Parathyroid adenoma (tissue), 2 donors: ENCODE data around the gene GAS1.
A peak's percentile ranks its signal among the peaks of the same experiment; 100 is the strongest.

Experiments used
- H2AFZ ChIP-seq: fragments of 300-600 bp; sonication (generic); one replicate; pipeline ENCODE4 v1.7.0; 2017; ENCODE audit warnings: antibody characterized with exemption, mild to moderate bottlenecking
- H3K27ac ChIP-seq: fragments of 300-600 bp; sonication (generic); one replicate; pipeline ENCODE4 v1.7.0; 2017
- H3K27me3 ChIP-seq: fragments of 300-600 bp; sonication (generic); one replicate; pipeline ENCODE4 v1.7.0; 2017; ENCODE audit warnings: low read length; ENCODE audit not compliant: control insufficient read depth, insufficient read depth
- H3K36me3 ChIP-seq: fragments of 300-600 bp; sonication (generic); one replicate; pipeline ENCODE4 v1.7.0; 2017; ENCODE audit warnings: low read length; ENCODE audit not compliant: control insufficient read depth, insufficient read depth
- H3K4me1 ChIP-seq: fragments of 300-600 bp; sonication (generic); one replicate; pipeline ENCODE4 v1.7.0; 2017; ENCODE audit warnings: control low read depth
- H3K4me2 ChIP-seq: fragments of 300-600 bp; sonication (generic); one replicate; pipeline ENCODE4 v1.7.0; 2017; ENCODE audit warnings: low read length
- H3K4me3 ChIP-seq: fragments of 300-600 bp; sonication (generic); one replicate; pipeline ENCODE4 v1.7.0; 2017; ENCODE audit warnings: low read depth, low read length
- H3K79me2 ChIP-seq: fragments of 300-600 bp; sonication (generic); one replicate; pipeline ENCODE4 v1.7.0; 2017; ENCODE audit warnings: control low read depth
- H3K9ac ChIP-seq: fragments of 300-600 bp; sonication (generic); one replicate; pipeline ENCODE4 v1.7.0; 2017; ENCODE audit warnings: mild to moderate bottlenecking
- H3K9me3 ChIP-seq: fragments of 300-600 bp; sonication (generic); one replicate; pipeline ENCODE4 v1.7.0; 2017; ENCODE audit warnings: low read length; ENCODE audit not compliant: control insufficient read depth
- CTCF ChIP-seq: fragments of 300-600 bp; sonication (generic); IDR thresholded peaks from one replicate; pipeline ENCODE4 v1.7.0; 2017; ENCODE audit warnings: antibody characterized with exemption, mild to moderate bottlenecking
- donor health status: primary hyperparathyroidism.

Gene GAS1

GRCh38 chr9:86947146-86948073, at the start of gene GAS1:
GAS1 (minus strand) TSS chr9:86947506; CDS start chr9:86946779, 727 bp downstream.
- H3K27me3 ChIP-seq = no peaks in the 10 kb centered on the region
- no peaks in the 10 kb centered on the region for H3K9me3 ChIP-seq
- H3K9ac ChIP-seq = no peak within 1 kb of the TSS
- H3K4me2 ChIP-seq = peak within 1 kb of the TSS; percentile 96
- H3K79me2 ChIP-seq = no peaks in the 10 kb centered on the region
- TF ChIP-seq CTCF = no peak
- no peaks in the 10 kb centered on the region for H3K4me1 ChIP-seq
- H2AFZ ChIP-seq = peak within 1 kb of the TSS; percentile 82
- H3K4me3 ChIP-seq = peak within 1 kb of the TSS; percentile 66
- peak within 1 kb of the TSS; percentile 75 for H3K27ac ChIP-seq
- no peaks in the 10 kb centered on the region for H3K36me3 ChIP-seq

- no peak overlapping the region for H2AFZ ChIP-seq
- H3K27ac ChIP-seq = no peak overlapping the region
- TF ChIP-seq CTCF = no peak
- H3K9ac ChIP-seq = no peak overlapping the region
- H3K4me2 ChIP-seq = no peak overlapping the region
- H3K36me3 ChIP-seq = no peaks in the 10 kb centered on the region
- no peaks in the 10 kb centered on the region for H3K27me3 ChIP-seq
- no peaks in the 10 kb centered on the region for H3K9me3 ChIP-seq
- no peaks in the 10 kb centered on the region for H3K4me1 ChIP-seq
- no peaks in the 10 kb centered on the region for H3K79me2 ChIP-seq
- no peak overlapping the region for H3K4me3 ChIP-seq
Observed at GRCh38 chr9:86994231-86994630, 46.9 kb upstream of the GAS1 start.

- Histone ChIP-seq H3K4me3 (no peak overlapping the region), H2AFZ (no peak overlapping the region), H3K79me2 (no peaks in the 10 kb centered on the region), H3K4me1 (no peaks in the 10 kb centered on the region), H3K27ac (no peak overlapping the region), H3K36me3 (no peaks in the 10 kb centered on the region), H3K27me3 (no peaks in the 10 kb centered on the region), H3K9ac (no peak overlapping the region), H3K9me3 (no peaks in the 10 kb centered on the region), H3K4me2 (no peak overlapping the region)
- no peak for TF ChIP-seq CTCF
Observed at GRCh38 chr9:86993830-86994229, 46.5 kb upstream of the GAS1 start.

GRCh38 chr9:86991077-86991476, 43.8 kb upstream of the GAS1 start:
- Histone ChIP-seq H3K4me1 (no peaks in the 10 kb centered on the region), H3K9me3 (no peaks in the 10 kb centered on the region), H3K36me3 (no peaks in the 10 kb centered on the region), H3K27me3 (no peaks in the 10 kb centered on the region), H3K79me2 (no peaks in the 10 kb centered on the region), H3K4me2 (no peak overlapping the region), H3K4me3 (no peak overlapping the region), H3K9ac (no peak overlapping the region), H2AFZ (no peak overlapping the region), H3K27ac (no peak overlapping the region)
- TF ChIP-seq CTCF = no peak

- no peak overlapping the region for H3K27ac ChIP-seq
- no peaks in the 10 kb centered on the region for H3K4me1 ChIP-seq
- TF ChIP-seq CTCF = no peak
- H3K4me2 ChIP-seq = no peak overlapping the region
- no peaks in the 10 kb centered on the region for H3K27me3 ChIP-seq
- H3K79me2 ChIP-seq = no peaks in the 10 kb centered on the region
- H3K36me3 ChIP-seq = no peaks in the 10 kb centered on the region
- H3K4me3 ChIP-seq = no peak overlapping the region
- no peak overlapping the region for H3K9ac ChIP-seq
- no peak overlapping the region for H2AFZ ChIP-seq
- no peaks in the 10 kb centered on the region for H3K9me3 ChIP-seq
Observed at GRCh38 chr9:86990290-86990689, 43.0 kb upstream of the GAS1 start.
